Ishikawa (cell line): Measurements from ENCODE around the gene HNRNPDL.

Experiments used
- CEBPB ChIP-seq: IDR thresholded peaks from 2 replicates; pipeline ENCODE4 v1.6.1; 2012
- CREB1 ChIP-seq: IDR thresholded peaks from 2 replicates; pipeline ENCODE4 v1.6.1; 2012; ENCODE audit warnings: low read depth
- EGR1 ChIP-seq: IDR thresholded peaks from 2 replicates; pipeline ENCODE4 v1.6.1; 2012
- EP300 ChIP-seq: IDR thresholded peaks from 2 replicates; pipeline ENCODE4 v1.6.1; 2012; ENCODE audit warnings: borderline replicate concordance
- FOXM1 ChIP-seq: IDR thresholded peaks from 2 replicates; pipeline ENCODE4 v1.6.1; 2012; ENCODE audit warnings: low read depth, borderline replicate concordance
- NFIC ChIP-seq: IDR thresholded peaks from 2 replicates; pipeline ENCODE4 v1.6.1; 2012
- RAD21 ChIP-seq: IDR thresholded peaks from 2 replicates; pipeline ENCODE4 v1.6.1; 2012; ENCODE audit warnings: low read depth
- REST ChIP-seq: IDR thresholded peaks from 2 replicates; pipeline ENCODE4 v1.6.1; 2012; ENCODE audit warnings: low read depth, mild to moderate bottlenecking
- TAF1 ChIP-seq: IDR thresholded peaks from 2 replicates; pipeline ENCODE4 v1.6.1; 2012; ENCODE audit warnings: low read depth, mild to moderate bottlenecking
- TCF12 ChIP-seq: IDR thresholded peaks from 2 replicates; pipeline ENCODE4 v1.6.1; 2012; ENCODE audit warnings: low read depth
- TEAD4 ChIP-seq: IDR thresholded peaks from 2 replicates; pipeline ENCODE4 v1.6.1; 2012
- YY1 ChIP-seq: IDR thresholded peaks from 2 replicates; pipeline ENCODE4 v1.6.1; 2012; ENCODE audit warnings: low read depth
- ZBTB7A ChIP-seq: IDR thresholded peaks from 2 replicates; pipeline ENCODE4 v1.6.1; 2012; ENCODE audit warnings: low read depth
- TF ChIP-seq, protein P1 (sequence below): IDR thresholded peaks from 2 replicates; pipeline ENCODE4 v1.6.1; 2012
- TF ChIP-seq, protein P2 (sequence below): IDR thresholded peaks from 2 replicates; pipeline ENCODE4 v1.6.1; 2012

The HNRNPDL gene

DNA sequence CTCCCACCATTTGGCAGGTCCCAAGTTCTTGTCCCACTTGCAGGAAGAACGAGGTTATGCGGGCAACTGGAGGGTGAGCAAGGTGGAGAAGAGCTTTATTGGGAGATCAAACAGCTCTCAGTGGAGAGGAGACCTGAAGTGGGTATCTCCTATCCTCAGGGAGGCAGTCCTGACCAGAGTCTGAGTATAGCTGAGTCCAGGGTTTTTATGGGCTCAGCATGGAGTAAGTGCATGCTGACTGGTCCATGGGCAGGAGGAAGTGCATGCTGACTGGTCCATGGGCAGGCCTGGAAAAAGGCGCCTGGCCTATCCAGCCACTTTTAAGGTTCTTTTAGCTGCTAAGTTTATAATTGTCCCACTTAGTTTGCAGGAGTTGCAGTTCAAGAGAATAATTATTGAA, 49.0 kb downstream of the HNRNPDL start:
- TF ChIP-seq TAF1: no peak
- no peak for TF ChIP-seq TEAD4
- no peak for TF ChIP-seq CEBPB
- TF ChIP-seq TCF12: no peak
- TF ChIP-seq REST: no peak
- TF ChIP-seq, protein P1, sequence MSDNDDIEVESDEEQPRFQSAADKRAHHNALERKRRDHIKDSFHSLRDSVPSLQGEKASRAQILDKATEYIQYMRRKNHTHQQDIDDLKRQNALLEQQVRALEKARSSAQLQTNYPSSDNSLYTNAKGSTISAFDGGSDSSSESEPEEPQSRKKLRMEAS: no peak
- no peak for TF ChIP-seq ZBTB7A
- no peak for TF ChIP-seq RAD21
- TF ChIP-seq EGR1: no peak

GRCh38 chr4:82380831-82381230, 49.4 kb downstream of the HNRNPDL start:
- TF ChIP-seq, protein P1: no peak
- no peak for TF ChIP-seq RAD21
- TF ChIP-seq TAF1: no peak
- TF ChIP-seq NFIC: no peak
- TF ChIP-seq ZBTB7A: no peak
- no peak for TF ChIP-seq REST
- no peak for TF ChIP-seq EP300
- no peak for TF ChIP-seq TCF12
- TF ChIP-seq, protein P2, sequence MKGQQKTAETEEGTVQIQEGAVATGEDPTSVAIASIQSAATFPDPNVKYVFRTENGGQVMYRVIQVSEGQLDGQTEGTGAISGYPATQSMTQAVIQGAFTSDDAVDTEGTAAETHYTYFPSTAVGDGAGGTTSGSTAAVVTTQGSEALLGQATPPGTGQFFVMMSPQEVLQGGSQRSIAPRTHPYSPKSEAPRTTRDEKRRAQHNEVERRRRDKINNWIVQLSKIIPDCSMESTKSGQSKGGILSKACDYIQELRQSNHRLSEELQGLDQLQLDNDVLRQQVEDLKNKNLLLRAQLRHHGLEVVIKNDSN: no peak
- TF ChIP-seq YY1: no peak

DNA sequence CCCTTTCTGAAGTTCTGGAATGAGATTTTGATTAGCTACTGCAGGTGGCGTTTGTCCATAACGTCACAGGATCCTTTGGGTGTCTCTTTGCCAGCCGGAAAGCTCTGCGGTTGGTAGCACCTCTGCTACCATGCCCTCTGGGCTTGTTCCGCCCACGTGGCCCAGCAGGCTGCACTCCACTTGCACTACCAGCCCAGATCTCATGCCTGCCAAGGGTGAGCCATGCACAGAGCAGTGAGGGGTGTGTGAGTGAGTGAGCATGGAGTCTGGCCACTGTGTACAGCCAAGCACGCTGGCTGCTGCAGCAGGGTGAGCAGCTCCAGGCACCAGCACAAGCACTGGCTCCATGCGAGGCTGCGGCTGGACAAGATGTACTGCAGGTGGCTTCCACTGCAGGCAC, 49.9 kb downstream of the HNRNPDL start:
- TF ChIP-seq EGR1 (peak; percentile 50; the same call in 1 of the 2 replicates), REST (no peak)
- TF ChIP-seq, protein P1: peak; percentile 23; the same call in 1 of the 2 replicates
- TF ChIP-seq, protein P2: peak; percentile 70

GRCh38 chr4:82376109-82376508, 54.2 kb downstream of the HNRNPDL start:
- TF ChIP-seq NFIC: no peak
- no peak for TF ChIP-seq CREB1

DNA sequence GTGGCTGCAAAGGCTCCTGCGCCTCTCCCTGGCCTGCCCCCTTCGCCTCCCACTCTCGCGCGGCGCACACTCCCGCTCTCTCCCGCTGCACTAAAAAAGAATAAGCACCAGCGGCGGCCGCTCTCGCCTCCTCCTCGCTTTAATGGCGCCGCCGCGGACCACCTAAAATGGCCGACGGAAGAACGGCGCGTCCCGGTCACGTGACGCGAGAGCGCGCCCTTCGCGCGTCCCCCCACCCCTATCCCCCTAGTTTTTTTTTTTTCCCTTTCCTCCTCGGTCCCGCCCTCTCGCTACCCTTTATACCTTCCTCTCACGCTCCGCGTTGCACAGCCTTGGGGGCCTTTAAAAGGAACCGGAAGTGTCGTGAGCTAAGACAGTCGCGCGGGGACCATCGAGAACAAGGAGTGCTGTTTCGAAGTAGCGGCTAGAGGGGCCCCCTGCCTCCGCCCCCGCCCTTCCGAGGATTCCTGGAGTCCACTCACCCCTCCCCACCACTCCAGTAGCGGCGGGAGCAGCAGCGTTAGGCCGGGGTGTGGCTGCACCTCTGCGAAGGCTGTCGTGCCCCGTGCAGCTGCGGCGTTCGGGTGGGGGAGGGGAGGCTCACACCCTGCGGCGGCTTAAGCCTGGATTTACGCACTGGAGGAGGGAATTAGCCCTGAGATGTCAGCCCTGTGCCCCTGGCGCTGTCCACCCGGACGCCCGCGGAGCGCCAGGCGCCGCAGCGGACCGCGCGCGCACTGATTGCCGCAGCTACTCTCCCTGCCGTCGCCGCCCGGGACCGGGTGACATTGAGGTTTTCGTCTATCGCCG, 56.2 kb downstream of the HNRNPDL start, which contains the start of gene HNRNPD:
HNRNPD (minus strand) TSS at position 176 of the 810 bp plus-strand sequence. CDS start 313 bp downstream, outside the sequence.
- TF ChIP-seq TAF1: peak; percentile 88
- TF ChIP-seq TEAD4: peak; percentile 80
- TF ChIP-seq EP300: peak; percentile 63
- TF ChIP-seq EGR1: peak; percentile 92
- TF ChIP-seq, protein P1: peak; percentile 90
- peak; percentile 65 for TF ChIP-seq REST
- TF ChIP-seq CEBPB: no peak
- TF ChIP-seq, protein P2: peak; percentile 98
- TF ChIP-seq YY1: peak; percentile 98
- peak; percentile 88 for TF ChIP-seq TCF12
- no peak; the same call in none of the 2 replicates for TF ChIP-seq CREB1
- TF ChIP-seq ZBTB7A: no peak; the same call in 1 of the 2 replicates
- peak; percentile 25; the same call in 1 of the 2 replicates for TF ChIP-seq NFIC
- TF ChIP-seq RAD21: no peak; the same call in 1 of the 2 replicates
- TF ChIP-seq FOXM1: peak; percentile 54; the same call in 1 of the 2 replicates
